Ishikawa (cell line): ENCODE measurements around the gene SLC2A4RG.

ENCODE experiments used
- CEBPB ChIP-seq: IDR thresholded peaks from 2 replicates; pipeline ENCODE4 v1.6.1; 2012
- CREB1 ChIP-seq: IDR thresholded peaks from 2 replicates; pipeline ENCODE4 v1.6.1; 2012; ENCODE audit warnings: low read depth
- EGR1 ChIP-seq: IDR thresholded peaks from 2 replicates; pipeline ENCODE4 v1.6.1; 2012
- EP300 ChIP-seq: IDR thresholded peaks from 2 replicates; pipeline ENCODE4 v1.6.1; 2012; ENCODE audit warnings: borderline replicate concordance
- FOXM1 ChIP-seq: IDR thresholded peaks from 2 replicates; pipeline ENCODE4 v1.6.1; 2012; ENCODE audit warnings: low read depth, borderline replicate concordance
- MAX ChIP-seq: IDR thresholded peaks from 2 replicates; pipeline ENCODE4 v1.6.1; 2012
- NFIC ChIP-seq: IDR thresholded peaks from 2 replicates; pipeline ENCODE4 v1.6.1; 2012
- RAD21 ChIP-seq: IDR thresholded peaks from 2 replicates; pipeline ENCODE4 v1.6.1; 2012; ENCODE audit warnings: low read depth
- REST ChIP-seq: IDR thresholded peaks from 2 replicates; pipeline ENCODE4 v1.6.1; 2012; ENCODE audit warnings: low read depth, mild to moderate bottlenecking
- TAF1 ChIP-seq: IDR thresholded peaks from 2 replicates; pipeline ENCODE4 v1.6.1; 2012; ENCODE audit warnings: low read depth, mild to moderate bottlenecking
- TCF12 ChIP-seq: IDR thresholded peaks from 2 replicates; pipeline ENCODE4 v1.6.1; 2012; ENCODE audit warnings: low read depth
- TEAD4 ChIP-seq: IDR thresholded peaks from 2 replicates; pipeline ENCODE4 v1.6.1; 2012
- USF1 ChIP-seq: IDR thresholded peaks from 2 replicates; pipeline ENCODE4 v1.6.1; 2012
- YY1 ChIP-seq: IDR thresholded peaks from 2 replicates; pipeline ENCODE4 v1.6.1; 2012; ENCODE audit warnings: low read depth
- ZBTB7A ChIP-seq: IDR thresholded peaks from 2 replicates; pipeline ENCODE4 v1.6.1; 2012; ENCODE audit warnings: low read depth

Gene SLC2A4RG

GRCh38 chr20:63696628-63697356 is 42.8 kb upstream of the SLC2A4RG start, which contains the start of gene TNFRSF6B:
TSS of gene TNFRSF6B (plus strand) at chr20:63696652. CDS start at chr20:63696768, 116 bp downstream.
- TF ChIP-seq MAX (no peak), CEBPB (no peak), USF1 (no peak), TAF1 (no peak), EP300 (no peak), FOXM1 (no peak), NFIC (no peak), REST (no peak), ZBTB7A (no peak)

GRCh38 chr20:63697357-63697867 is 42.2 kb upstream of the SLC2A4RG start:
- TF ChIP-seq NFIC (peak; percentile 39; the same call in 1 of the 2 replicates), TCF12 (no peak), TEAD4 (no peak), FOXM1 (no peak), CEBPB (no peak)

GRCh38 chr20:63697868-63698545 is 41.6 kb upstream of the SLC2A4RG start:
- no peak for TF ChIP-seq NFIC
- no peak for TF ChIP-seq TAF1
- no peak for TF ChIP-seq EGR1
- no peak for TF ChIP-seq TEAD4
- no peak for TF ChIP-seq REST
- TF ChIP-seq CEBPB, result no peak
- no peak for TF ChIP-seq FOXM1
- no peak for TF ChIP-seq CREB1
- TF ChIP-seq TCF12, result no peak
- no peak for TF ChIP-seq USF1
- TF ChIP-seq MAX, result no peak
- TF ChIP-seq YY1, result no peak
- TF ChIP-seq EP300, result no peak
- TF ChIP-seq RAD21, result no peak
- TF ChIP-seq ZBTB7A, result no peak

- no peak for TF ChIP-seq USF1
- TF ChIP-seq FOXM1, result no peak
- no peak for TF ChIP-seq CEBPB
- no peak for TF ChIP-seq TAF1
- TF ChIP-seq EP300, result no peak
- TF ChIP-seq RAD21, result no peak
Observed at GRCh38 chr20:63698739-63699465, 40.7 kb upstream of the SLC2A4RG start.

- TF ChIP-seq ZBTB7A (no peak), EP300 (no peak), MAX (no peak)
Observed at GRCh38 chr20:63699466-63700198, 39.9 kb upstream of the SLC2A4RG start.
